ENCODE measurements around the gene CLRN2. TPM values are rescaled to one million over a fixed set of nuclear protein-coding genes. Genes with fewer than 3 reads are reported as not detected.

The CLRN2 gene
- total RNA-seq, 2 donors from 2014 or later = not detected

DNA sequence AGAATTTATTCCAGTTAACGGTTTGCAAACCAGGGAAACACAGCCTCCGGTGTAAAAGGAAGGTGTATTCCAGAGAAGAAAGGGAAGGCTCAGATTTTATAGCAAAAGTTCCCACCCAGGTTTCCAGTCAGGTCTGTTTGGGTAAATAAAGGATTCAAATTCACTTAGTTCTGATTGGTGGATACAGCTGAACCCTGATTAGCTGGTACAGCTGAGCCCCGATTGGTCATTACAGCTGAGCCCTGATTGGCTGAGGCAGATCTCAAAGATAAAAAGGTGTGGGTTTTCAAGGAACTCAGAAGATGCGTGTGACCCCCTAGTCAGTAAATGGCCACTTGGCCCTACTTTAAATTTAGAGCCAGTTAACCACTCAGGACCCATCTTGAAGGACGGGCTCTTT is 6.6 kb downstream of the CLRN2 start:
- no peaks in the 10 kb centered on the region for H3K9me3 ChIP-seq (ENCODE audit: control insufficient read depth, low read length)
- Mint-ChIP-seq H3K4me1 (peaks cover 16% of the 10 kb centered on the region), H3K9me3 (no peaks in the 10 kb centered on the region), H3K27me3 (ENCODE audit: insufficient read depth) (peaks cover 17% of the 10 kb centered on the region), H3K36me3 (ENCODE audit: low read depth) (no peaks in the 10 kb centered on the region), H3K27ac (no peak overlapping the region), H3K4me3 (no peak overlapping the region)
- H3K36me3 ChIP-seq (ENCODE audit: control insufficient read depth, insufficient read depth, low read length) = no peaks in the 10 kb centered on the region
- H3K9ac ChIP-seq (ENCODE audit: extremely low read depth, low read length, poor library complexity, severe bottlenecking) = no peak overlapping the region
- WGBS, 2 experiments (ENCODE audit: insufficient coverage in 1 of 2, insufficient read length in 1 of 2) = 89 to 100% methylated on average over 2 to 5 of the region's 5 CpGs
- no peak overlapping the region for H3K27ac ChIP-seq (ENCODE audit: low read depth, low read length)
- TF ChIP-seq, protein P1, sequence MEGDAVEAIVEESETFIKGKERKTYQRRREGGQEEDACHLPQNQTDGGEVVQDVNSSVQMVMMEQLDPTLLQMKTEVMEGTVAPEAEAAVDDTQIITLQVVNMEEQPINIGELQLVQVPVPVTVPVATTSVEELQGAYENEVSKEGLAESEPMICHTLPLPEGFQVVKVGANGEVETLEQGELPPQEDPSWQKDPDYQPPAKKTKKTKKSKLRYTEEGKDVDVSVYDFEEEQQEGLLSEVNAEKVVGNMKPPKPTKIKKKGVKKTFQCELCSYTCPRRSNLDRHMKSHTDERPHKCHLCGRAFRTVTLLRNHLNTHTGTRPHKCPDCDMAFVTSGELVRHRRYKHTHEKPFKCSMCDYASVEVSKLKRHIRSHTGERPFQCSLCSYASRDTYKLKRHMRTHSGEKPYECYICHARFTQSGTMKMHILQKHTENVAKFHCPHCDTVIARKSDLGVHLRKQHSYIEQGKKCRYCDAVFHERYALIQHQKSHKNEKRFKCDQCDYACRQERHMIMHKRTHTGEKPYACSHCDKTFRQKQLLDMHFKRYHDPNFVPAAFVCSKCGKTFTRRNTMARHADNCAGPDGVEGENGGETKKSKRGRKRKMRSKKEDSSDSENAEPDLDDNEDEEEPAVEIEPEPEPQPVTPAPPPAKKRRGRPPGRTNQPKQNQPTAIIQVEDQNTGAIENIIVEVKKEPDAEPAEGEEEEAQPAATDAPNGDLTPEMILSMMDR (conservative IDR thresholded peaks at IDR 0.05) = no peak
- no peaks in the 10 kb centered on the region for H3K4me1 ChIP-seq (ENCODE audit: control insufficient read depth, insufficient read depth, low read length)
- no peak overlapping the region for H3K4me3 ChIP-seq (ENCODE audit: low read length)
- no peak for DNase-seq
- H3K27me3 ChIP-seq (ENCODE audit: control insufficient read depth, insufficient read depth, low read length, poor library complexity, severe bottlenecking) = no peaks in the 10 kb centered on the region

DNA sequence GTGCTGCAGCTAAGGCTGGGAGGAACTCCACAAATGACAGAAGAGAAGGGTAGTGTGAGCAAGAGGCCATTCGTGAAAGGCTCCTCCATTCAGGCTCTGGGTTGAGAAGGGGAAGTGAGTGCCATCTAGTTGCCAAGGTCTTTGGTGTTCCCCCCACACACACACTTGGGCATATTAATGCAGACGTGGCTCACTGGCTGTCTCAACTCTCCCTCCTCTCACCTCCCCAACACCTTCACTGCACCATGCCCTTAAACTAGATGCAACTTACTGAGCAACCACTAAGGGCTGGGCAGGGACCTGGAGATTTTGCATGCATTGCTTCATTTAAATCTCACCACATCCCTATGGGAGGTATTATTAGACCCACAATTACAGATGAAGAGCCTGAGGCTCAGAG is 8.7 kb downstream of the CLRN2 start:
- Histone ChIP-seq H3K4me1 (ENCODE audit: control insufficient read depth, insufficient read depth, low read length) (no peaks in the 10 kb centered on the region), H3K9me3 (ENCODE audit: control insufficient read depth, low read length) (no peaks in the 10 kb centered on the region), H3K9ac (ENCODE audit: extremely low read depth, low read length, poor library complexity, severe bottlenecking) (no peak overlapping the region), H3K36me3 (ENCODE audit: control insufficient read depth, insufficient read depth, low read length) (no peaks in the 10 kb centered on the region), H3K27ac (ENCODE audit: low read depth, low read length) (no peak overlapping the region), H3K27me3 (ENCODE audit: control insufficient read depth, insufficient read depth, low read length, poor library complexity, severe bottlenecking) (no peaks in the 10 kb centered on the region), H3K4me3 (ENCODE audit: low read length) (no peak overlapping the region)
- Mint-ChIP-seq H3K9me3 (no peaks in the 10 kb centered on the region), H3K36me3 (ENCODE audit: low read depth) (no peaks in the 10 kb centered on the region), H3K4me3 (no peak overlapping the region), H3K4me1 (no peaks in the 10 kb centered on the region), H3K27me3 (ENCODE audit: insufficient read depth) (peaks cover 22% of the 10 kb centered on the region), H3K27ac (no peak overlapping the region)
- DNase-seq = no peak
- TF ChIP-seq, protein P1 (conservative IDR thresholded peaks at IDR 0.05) = no peak
- 48% methylated on average over 2 of the region's 2 CpGs; no CpG with 5 or more reads in 1 of the 2 experiments for WGBS, 2 experiments (ENCODE audit: insufficient coverage in 1 of 2, insufficient read length in 1 of 2)

DNA sequence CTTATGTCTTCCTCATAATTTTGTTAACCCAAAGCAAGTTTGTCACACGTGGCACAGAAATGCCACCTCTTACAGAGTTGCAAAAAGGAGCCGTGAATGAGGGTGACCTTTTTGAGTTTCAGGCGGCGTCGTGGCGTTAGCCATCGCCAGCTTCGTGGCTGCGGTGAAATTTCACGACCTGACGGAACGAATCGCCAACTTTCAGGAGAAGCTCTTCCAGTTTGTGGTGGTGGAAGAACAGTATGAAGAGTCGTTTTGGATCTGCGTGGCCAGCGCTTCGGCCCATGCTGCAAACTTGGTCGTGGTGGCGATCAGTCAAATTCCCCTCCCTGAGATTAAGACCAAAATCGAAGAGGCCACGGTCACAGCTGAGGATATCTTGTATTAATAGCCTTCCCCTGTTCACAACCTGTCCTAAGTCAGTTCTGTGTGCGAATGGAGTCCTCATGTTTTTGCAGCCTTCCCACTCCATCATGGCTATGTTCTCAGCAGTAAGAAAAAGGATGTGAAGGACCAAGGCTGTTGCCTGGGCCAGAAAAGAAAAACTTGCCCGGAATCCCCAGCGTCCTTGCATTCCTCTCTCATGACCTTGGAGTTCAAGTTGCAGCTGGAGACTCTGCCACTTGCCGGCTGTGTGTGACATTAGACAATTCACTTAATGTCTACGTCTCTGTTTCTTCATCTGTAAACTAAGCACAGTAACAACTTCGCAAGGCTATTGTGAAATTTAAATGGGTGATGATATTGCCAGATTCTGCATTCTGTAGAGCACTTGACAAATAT is 11.9 kb downstream of the CLRN2 start:
- H3K27me3 Mint-ChIP-seq (ENCODE audit: insufficient read depth) = peaks cover 26% of the 10 kb centered on the region
- Histone ChIP-seq H3K4me1 (ENCODE audit: control insufficient read depth, insufficient read depth, low read length) (no peaks in the 10 kb centered on the region), H3K36me3 (ENCODE audit: control insufficient read depth, insufficient read depth, low read length) (no peaks in the 10 kb centered on the region), H3K9ac (ENCODE audit: extremely low read depth, low read length, poor library complexity, severe bottlenecking) (no peak overlapping the region), H3K9me3 (ENCODE audit: control insufficient read depth, low read length) (no peaks in the 10 kb centered on the region), H3K27me3 (ENCODE audit: control insufficient read depth, insufficient read depth, low read length, poor library complexity, severe bottlenecking) (no peaks in the 10 kb centered on the region), H3K27ac (ENCODE audit: low read depth, low read length) (no peak overlapping the region), H3K4me3 (ENCODE audit: low read length) (no peak overlapping the region)
- H3K36me3 Mint-ChIP-seq (ENCODE audit: low read depth) = no peaks in the 10 kb centered on the region
- TF ChIP-seq, protein P1 (conservative IDR thresholded peaks at IDR 0.05) = no peak
- H3K4me1 Mint-ChIP-seq = no peaks in the 10 kb centered on the region
- no peak overlapping the region for H3K4me3 Mint-ChIP-seq
- no peak for DNase-seq
- no peaks in the 10 kb centered on the region for H3K9me3 Mint-ChIP-seq
- no peak overlapping the region for H3K27ac Mint-ChIP-seq
- WGBS, 2 experiments (ENCODE audit: insufficient coverage in 1 of 2, insufficient read length in 1 of 2) = 79 to 91% methylated on average over 8 to 26 of the region's 27 CpGs
